Kidney glomerular epithelial cell (primary cell): ENCODE data around the gene VPS72.

ENCODE experiments used
- DNase-seq: peaks from one replicate; lab custom pipeline; 2025; lab: John Stamatoyannopoulos, UW

Gene VPS72

GRCh38 chr1:151187205-151187604 lies 2.8 kb downstream of the VPS72 start:
- no peak for DNase-seq

DNA sequence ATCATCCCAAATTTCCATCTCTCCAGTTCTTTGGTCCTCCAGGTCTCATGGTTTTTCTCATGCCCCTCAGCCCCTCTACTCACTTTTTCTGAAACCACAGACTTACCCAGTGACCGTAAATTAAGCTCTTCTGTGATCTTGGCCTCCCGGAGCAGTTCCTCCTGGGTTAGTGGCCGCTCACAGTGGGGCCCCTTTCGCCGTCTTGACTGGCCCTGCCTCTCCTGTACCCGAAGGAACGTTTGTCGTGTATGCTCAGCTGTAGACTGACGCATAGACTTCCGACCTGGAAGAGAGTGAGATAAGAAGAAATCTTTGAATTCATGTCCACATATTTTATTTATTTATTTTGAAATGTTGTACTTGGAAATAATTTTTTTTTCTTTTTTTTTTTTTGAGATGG lies 5.8 kb downstream of the VPS72 start:
- DNase-seq = no peak

DNA sequence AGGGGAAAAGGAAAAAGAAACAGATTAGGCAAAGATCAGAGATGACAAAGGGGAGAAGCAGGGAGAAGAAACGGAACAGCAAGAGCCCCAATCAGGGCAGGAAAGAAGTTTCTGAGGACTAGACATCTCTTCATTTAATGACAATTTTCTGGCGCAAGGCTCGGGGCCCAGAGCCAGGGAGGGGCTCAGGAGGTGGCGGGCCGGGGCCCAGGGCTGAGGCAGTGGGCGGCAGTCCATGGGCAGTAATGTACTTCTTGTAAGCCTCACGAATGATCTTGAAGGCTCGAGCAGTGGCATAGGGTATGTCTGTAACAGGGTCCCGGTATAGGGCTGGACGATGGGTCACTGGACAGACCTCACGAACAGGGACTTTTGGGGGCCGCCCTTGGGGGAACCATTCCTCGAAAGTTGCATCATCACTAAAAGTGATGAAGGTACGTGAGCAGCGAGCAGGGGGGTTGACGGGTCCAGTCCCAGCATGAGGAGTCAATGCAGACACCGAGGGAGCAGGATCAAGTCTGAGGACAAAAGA lies 13.4 kb downstream of the VPS72 start:
- DNase-seq = no peak

DNA sequence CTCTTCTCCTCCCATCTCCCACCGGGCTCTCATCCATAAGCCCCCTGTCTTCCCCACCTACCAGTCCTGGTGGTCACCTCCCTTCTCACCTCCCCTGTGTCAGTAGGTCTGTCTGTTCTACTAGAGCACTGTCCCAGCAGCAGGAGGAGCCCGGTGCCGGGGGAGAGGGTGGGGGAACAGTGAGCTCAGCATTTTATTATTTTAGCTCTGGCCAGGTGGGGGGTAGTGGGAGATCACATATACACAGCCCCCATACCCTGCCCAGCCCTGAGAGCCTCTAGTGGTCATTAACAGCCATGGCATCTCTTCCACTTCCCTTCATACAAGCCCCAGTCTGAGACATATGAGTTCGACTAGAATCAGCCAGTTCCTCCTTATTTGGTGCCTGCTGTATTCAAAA lies 14.1 kb downstream of the VPS72 start, which contains the start of gene TMOD4:
TMOD4 (minus strand) TSS at position 119 of the 400 bp plus-strand sequence. CDS start 1,106 bp downstream, outside the sequence.
- DNase-seq = no peak

- no peak for DNase-seq
Observed at GRCh38 chr1:151175041-151175741, 14.8 kb downstream of the VPS72 start.

- DNase-seq = no peak
Observed at GRCh38 chr1:151171190-151171589, 18.8 kb downstream of the VPS72 start.

DNA sequence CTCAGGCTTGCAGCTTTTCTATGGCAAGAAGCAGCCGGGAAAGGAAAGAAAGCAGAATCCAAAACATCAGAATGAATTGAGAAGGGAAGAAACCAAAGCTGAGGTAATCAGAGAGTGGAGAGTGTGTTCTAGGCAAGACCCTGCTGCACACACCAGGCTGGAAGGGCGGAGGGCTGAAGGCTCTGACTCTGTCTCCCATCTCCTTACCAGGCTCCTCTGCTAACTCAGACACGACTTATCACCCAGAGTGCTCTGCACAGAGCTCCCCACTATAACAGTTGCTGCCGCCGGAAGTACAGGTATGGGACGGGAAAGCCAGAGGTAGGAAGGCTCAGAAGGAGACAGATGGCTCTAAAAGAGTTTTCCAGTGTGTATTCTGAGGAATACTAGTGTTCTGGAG lies 22.9 kb downstream of the VPS72 start:
- no peak for DNase-seq

DNA sequence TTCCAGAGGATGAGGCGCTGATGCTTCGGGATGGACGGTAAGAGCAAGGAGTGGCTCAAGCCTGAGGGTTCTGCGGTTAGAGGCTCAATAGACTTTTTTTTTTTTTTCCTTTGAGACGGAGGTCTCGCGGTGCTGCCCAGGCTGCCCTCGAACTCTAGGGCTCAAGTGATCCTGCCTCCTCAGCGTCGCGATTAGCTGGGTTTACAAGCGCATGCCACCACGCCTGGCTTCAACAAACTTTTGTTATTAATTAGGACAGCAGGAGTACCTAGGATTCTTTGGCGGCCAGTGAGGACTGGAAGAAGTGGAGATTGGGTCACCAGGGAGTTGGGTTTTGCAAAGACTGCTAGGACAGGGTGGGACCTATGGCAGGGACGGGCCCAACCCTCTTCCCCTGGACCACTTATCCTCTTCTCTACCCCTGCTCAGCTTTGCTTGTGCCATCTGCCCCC lies 23.5 kb downstream of the VPS72 start:
- peak; percentile 29 for DNase-seq

GRCh38 chr1:151165738-151166504 lies 24.1 kb downstream of the VPS72 start, which contains the start of the genes LYSMD1 and SCNM1:
Gene LYSMD1 (minus strand): TSS chr1:151165902. CDS start chr1:151165258, 644 bp downstream.
Gene SCNM1 (plus strand): TSS chr1:151166144. CDS start chr1:151166153, 9 bp downstream.
- DNase-seq = peak; percentile 98

DNA sequence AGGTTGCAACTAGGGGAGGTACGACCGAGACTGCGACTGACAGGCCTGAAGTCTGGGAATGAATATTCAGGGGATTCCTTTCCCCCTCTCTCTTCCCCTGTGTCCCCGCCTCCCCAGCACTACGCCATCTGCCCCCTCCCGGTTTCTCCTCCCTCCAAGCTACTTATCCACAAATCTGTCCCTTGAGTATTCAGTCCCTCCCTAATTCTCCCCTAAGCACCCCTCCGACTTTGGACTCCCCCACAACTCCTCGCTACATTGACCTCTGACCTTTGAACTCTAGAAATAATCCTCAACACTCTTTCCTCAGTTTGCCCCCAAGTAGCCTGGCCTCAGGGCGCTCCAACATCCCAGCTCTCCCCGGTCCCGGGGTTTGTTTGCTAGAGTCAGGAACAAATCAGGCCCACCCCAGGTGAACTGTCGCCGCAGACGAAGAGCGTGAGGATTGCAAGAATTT lies 24.7 kb downstream of the VPS72 start:
- DNase-seq = no peak

- no peak for DNase-seq
Observed at GRCh38 chr1:151164732-151165280, 25.2 kb downstream of the VPS72 start.

DNA sequence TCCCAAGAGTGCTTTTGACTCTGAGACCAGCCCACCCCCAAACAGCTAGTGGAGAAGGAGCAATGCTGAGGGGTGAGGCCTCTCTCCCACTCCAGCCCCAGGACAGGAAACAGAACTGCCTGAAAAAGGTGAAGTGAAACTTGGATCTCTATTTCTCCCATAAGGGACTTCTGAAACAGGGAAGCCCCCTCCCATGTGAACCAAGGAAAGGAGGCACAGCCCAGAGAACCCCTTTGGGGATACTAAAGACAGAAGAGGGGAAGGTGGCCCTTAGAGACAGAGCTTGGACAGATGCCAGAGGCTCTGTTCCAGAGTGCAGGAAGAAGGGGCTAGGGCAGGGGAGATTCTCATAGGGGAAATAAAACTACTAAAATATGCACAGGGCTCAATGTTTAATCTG lies 30.6 kb downstream of the VPS72 start:
- no peak for DNase-seq

DNA sequence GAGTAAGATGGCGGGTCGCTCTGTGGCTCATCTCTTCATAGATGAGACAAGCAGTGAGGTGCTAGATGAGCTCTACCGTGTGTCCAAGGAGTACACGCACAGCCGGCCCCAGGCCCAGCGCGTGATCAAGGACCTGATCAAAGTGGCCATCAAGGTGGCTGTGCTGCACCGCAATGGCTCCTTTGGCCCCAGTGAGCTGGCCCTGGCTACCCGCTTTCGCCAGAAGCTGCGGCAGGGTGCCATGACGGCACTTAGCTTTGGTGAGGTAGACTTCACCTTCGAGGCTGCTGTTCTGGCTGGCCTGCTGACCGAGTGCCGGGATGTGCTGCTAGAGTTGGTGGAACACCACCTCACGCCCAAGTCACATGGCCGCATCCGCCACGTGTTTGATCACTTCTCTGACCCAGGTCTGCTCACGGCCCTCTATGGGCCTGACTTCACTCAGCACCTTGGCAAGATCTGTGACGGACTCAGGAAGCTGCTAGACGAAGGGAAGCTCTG lies 31.2 kb downstream of the VPS72 start:
- DNase-seq = no peak

DNA sequence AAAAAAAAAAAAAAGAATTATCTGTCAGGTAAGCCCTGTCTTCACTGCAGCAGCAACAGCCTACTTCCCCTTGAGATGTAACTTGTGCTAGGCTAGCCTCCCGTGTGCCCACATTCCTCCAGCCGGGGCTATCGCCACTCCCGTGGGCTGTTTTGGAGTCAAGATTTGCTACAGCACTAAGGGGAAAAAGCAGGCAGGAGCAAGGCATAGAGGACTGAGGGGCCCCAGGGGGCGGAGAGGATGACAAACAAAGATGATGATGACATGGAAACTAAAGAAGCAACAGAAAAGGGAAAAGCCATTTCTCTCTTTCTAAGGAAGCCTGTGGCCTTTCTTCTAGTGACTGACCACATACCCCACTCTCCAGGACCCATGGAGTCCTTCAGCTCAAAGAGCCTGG lies 31.7 kb downstream of the VPS72 start:
- DNase-seq = no peak

- DNase-seq = no peak
Observed at GRCh38 chr1:151157067-151157531, 32.9 kb downstream of the VPS72 start.

- DNase-seq = no peak
Observed at GRCh38 chr1:151156515-151156819, 33.5 kb downstream of the VPS72 start, which contains the start of gene TNFAIP8L2. Gene TNFAIP8L2 (plus strand): TSS chr1:151156649. CDS start chr1:151158698, 2,049 bp downstream.

GRCh38 chr1:151147665-151148064 lies 42.3 kb downstream of the VPS72 start:
- no peak for DNase-seq

- DNase-seq = peak; percentile 75
Observed at GRCh38 chr1:151147132-151147503, 42.9 kb downstream of the VPS72 start.

DNA sequence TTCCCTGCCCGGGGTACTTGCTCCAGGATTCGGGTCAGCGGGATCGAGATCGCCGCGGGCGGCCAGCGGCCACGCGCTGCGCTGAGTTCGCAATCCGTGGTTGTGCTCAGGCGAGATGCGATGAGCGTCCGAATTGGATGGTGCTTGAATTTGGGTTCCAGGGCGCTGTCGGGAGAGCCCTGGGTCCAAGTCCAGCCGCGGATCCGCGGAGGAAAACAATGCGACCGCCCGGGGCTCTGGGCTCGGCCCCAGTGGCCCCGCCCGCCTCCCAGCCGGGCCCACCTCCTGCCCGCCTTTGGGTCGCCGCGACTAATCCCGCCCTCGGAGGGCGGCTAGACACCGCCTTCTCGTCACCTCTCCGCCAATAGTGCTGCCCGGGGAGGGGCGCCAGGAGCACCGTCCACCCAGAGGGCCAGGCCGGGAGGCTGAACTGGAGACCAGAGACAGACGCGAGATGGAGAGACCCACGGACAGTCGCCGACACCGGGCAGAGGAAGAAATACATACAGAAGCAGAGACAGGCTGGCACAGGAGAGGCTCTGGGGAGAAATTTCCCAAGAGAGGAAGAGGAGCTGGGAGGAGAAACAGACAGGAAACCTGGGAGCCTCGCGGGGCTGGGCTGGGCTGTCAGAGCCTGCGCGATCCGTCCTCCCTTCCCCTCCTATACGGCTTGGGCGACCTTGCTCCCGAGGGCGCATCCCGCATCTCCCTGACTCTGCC lies 43.4 kb downstream of the VPS72 start, which contains the start of gene SEMA6C:
SEMA6C (minus strand) TSS at position 220 of the 720 bp plus-strand sequence. CDS start 4,010 bp downstream, outside the sequence.
- DNase-seq = peak; percentile 80

DNA sequence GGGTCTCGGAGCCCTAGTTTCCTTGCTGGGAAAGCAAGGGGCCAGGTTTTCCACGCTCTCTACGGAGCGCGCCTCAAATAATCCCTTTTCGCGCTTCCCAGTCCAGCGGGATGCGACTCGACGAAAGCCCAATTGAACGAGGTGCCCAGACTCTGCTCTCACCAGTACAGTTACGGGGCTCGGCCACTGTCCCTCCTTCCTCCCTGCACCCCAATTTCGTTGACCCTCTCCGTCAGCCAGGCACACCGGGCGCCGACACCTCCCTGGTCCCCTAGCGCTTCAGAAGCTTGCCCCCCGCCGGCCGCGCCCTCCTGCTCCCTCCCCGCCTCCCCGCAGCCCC lies 44.0 kb downstream of the VPS72 start:
- DNase-seq = no peak

DNA sequence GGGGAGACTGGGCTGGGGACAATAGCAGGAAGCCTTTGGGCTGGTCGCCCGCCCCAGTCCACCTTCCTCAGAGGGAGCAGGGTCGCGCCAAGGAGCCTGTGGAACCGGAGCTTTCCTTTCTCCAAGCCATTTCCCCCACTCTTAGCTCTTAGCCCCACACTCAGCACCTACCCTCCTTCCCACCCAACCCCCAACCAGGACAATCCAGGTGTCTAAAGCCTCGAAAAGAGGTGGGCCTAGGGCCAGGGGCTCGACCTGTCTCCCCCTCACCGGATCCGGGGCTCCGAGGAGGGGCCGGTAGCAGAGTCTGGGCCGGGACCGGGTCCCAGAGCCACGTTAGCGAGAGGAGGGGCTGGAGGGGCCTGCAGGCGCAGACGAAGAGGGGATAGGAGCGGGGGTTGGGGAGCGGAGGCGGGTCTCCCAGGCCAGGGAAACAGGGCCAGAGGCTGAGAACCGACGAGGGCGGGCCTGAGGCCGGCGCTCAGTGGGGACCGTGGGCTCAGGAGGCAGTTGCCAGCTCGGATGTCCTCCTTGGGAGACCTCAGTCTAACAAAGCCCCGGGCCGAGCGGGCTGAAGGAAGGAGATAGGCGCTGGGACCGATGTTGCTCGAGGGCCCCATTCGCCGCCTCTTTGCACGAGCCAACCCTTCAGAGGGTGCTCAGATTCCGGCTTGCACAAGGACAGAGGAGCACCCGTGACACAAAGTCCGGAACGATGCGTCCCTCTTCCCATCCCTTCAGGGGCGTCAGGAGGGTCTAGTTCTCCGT lies 44.5 kb downstream of the VPS72 start:
- no peak for DNase-seq
